ENCODE data around the gene ULK2.

DNA sequence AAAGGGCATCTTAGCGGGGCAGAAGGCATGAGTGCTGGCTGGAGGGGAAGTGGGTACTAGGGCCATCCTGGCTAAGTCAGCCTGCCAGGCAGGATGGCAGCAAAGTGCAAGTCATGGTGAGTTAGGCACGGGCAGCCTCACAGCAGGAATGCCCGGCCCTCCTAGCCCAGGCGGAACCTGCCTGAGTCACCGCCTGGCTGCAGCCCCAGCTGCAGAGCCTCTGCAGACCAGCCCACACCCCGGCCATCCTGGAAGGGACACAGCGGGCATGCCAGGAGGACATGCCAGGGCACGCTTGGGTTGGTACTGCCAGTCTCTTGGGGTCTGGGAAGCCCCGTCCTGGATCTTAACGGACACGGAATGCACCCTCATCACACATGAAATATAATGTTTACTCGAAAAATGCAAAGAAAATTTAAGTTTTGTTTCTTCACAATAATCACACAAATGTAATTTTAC is 114.7 kb downstream of the ULK2 start:
- TF ChIP-seq, protein P1, sequence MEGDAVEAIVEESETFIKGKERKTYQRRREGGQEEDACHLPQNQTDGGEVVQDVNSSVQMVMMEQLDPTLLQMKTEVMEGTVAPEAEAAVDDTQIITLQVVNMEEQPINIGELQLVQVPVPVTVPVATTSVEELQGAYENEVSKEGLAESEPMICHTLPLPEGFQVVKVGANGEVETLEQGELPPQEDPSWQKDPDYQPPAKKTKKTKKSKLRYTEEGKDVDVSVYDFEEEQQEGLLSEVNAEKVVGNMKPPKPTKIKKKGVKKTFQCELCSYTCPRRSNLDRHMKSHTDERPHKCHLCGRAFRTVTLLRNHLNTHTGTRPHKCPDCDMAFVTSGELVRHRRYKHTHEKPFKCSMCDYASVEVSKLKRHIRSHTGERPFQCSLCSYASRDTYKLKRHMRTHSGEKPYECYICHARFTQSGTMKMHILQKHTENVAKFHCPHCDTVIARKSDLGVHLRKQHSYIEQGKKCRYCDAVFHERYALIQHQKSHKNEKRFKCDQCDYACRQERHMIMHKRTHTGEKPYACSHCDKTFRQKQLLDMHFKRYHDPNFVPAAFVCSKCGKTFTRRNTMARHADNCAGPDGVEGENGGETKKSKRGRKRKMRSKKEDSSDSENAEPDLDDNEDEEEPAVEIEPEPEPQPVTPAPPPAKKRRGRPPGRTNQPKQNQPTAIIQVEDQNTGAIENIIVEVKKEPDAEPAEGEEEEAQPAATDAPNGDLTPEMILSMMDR (IDR thresholded peaks at IDR 0.05), result no peak
- TF ChIP-seq, protein P2, sequence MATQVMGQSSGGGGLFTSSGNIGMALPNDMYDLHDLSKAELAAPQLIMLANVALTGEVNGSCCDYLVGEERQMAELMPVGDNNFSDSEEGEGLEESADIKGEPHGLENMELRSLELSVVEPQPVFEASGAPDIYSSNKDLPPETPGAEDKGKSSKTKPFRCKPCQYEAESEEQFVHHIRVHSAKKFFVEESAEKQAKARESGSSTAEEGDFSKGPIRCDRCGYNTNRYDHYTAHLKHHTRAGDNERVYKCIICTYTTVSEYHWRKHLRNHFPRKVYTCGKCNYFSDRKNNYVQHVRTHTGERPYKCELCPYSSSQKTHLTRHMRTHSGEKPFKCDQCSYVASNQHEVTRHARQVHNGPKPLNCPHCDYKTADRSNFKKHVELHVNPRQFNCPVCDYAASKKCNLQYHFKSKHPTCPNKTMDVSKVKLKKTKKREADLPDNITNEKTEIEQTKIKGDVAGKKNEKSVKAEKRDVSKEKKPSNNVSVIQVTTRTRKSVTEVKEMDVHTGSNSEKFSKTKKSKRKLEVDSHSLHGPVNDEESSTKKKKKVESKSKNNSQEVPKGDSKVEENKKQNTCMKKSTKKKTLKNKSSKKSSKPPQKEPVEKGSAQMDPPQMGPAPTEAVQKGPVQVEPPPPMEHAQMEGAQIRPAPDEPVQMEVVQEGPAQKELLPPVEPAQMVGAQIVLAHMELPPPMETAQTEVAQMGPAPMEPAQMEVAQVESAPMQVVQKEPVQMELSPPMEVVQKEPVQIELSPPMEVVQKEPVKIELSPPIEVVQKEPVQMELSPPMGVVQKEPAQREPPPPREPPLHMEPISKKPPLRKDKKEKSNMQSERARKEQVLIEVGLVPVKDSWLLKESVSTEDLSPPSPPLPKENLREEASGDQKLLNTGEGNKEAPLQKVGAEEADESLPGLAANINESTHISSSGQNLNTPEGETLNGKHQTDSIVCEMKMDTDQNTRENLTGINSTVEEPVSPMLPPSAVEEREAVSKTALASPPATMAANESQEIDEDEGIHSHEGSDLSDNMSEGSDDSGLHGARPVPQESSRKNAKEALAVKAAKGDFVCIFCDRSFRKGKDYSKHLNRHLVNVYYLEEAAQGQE (IDR thresholded peaks at IDR 0.05; ENCODE audit: insufficient read depth in 1 of 2, low read depth in 2 of 2, low read length in 1 of 2), result no peak
- TF ChIP-seq TCF7L2 (IDR thresholded peaks at IDR 0.05; ENCODE audit: low read depth, low read length) (no peak), POLR2AphosphoS5 (IDR thresholded peaks at IDR 0.05; ENCODE audit: low read depth, low read length) (peak; percentile 22; the same call in 1 of the 2 replicates), SIN3A (IDR thresholded peaks at IDR 0.05; ENCODE audit: borderline replicate concordance, insufficient read depth, low read depth, low read length) (no peak)

Measured in Panc1 (cell line).